GF-D8 (cell line): ENCODE data around the gene HOXC10.

Experiments used
- DNase-seq: peaks from one replicate; lab custom pipeline; 2025; lab: John Stamatoyannopoulos, UW

The HOXC10 gene

GRCh38 chr12:53965281-53966084 lies 19.5 kb upstream of the HOXC10 start:
- DNase-seq, result no peak

DNA sequence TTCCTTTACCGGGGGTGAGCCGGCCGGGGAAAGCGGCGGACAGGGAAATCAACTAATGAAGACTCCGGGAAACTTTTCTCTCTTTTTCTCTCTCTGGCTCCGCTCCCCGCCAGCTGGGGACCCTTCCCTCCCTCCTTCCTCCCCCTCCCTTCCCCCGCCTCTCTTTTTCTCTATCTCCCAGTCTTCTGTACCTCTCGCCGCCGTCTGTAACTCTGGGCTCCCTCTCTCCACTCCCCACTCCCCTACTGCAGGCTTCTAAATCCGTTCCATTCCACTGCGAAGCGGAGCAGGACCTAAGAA lies 18.9 kb upstream of the HOXC10 start:
- DNase-seq, result no peak

- DNase-seq, result no peak
These were observed 18.4 kb upstream of the HOXC10 start for GRCh38 chr12:53966385-53967133.

DNA sequence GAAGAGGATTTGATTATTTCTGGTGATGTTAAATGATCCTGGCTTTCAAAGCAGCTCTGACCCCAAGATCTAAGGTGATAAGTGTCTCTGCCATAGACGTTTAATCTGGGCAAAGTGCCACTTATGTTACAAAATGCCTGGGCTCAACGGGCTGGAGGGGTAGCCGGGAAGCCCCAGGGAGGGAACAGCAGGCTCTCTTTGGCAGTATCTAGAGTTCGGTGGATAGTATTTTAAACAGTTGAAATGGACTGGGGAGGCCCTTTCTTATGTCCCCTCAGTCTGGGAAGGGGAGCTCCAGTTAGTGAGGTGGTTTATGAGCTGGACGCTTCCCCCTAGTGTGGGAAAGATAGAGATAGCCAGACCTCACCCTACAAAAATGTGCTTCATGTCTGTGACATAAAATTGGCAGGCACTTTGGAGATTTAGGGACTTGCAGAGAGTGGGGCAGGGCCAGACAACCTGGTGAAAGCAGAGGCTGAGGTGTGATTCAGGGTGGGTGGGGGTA lies 17.5 kb upstream of the HOXC10 start:
- no peak for DNase-seq

DNA sequence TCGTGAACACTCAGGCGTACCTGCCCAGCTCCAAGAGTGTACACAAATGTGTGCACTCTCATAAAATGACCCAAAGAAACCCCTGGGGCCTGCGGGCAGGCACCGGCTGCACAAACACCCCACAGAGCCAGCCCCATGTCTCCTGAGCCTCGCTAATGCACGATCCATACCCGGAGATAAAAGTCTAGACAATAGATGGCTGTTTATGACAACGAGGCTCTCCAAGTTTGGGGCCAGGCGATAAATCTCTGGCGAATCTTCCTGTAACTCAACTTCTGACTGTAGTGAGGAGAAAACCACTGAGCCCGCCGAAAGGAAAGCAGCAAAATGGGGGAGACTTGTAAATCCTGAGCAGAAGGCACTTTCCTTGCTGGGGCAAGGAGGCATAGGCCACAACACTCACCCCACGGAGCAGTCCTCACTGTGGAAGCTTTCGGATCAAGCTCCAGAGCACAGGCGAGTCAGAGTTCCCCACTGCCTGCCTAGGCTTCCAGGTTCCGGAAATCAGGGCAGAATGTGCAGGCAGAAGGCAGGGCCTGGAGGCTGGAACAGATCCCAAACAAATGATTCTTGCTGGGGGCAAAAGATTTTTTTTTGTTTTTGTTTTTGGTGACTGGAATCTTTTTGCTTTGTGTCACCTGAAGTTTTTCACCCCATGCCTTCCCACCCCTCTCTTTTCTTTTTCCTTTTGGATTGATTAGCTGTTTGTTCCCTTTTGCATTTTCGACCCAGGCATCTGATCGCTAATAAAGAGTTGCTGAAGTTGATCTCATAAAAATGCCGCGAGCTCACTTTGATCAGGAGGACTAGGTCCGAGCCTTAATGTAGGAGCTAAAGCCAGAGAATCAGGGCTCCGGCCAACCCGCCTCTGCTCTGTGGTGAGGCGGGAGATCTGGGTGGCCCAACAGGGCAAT lies 16.5 kb upstream of the HOXC10 start:
- no peak for DNase-seq

DNA sequence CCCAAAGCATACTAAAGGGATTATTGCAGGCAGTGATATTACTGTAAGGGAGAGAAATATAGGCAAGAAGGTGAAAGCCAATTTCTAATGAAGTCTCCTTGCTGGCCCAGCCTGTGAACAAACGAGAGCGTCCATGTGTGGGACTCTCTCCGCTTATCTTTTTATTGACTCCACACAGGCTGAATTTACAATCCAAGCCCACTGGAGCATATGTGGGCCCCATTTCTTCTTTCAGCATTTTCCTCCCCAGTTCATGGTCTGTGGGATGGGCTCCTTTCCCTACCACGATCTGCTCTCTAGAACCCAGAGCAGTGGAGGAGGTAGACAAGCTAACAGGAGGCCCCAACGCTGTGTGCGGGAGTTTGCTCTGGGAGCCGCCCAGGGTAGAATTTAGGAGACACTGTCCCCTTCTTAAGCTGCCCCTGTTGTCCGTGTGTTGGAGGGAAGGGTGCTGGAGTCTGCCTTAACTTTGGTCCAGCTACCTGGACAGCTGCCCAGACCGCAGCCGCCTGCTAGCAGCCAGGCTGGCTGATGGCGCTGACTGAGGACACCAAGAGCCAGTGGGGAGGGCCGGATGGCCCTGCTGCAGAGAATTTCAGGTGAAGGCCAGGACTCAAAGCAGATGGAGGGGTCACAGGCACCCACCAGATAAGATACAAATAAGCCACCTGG lies 15.2 kb upstream of the HOXC10 start:
- DNase-seq, result no peak

DNA sequence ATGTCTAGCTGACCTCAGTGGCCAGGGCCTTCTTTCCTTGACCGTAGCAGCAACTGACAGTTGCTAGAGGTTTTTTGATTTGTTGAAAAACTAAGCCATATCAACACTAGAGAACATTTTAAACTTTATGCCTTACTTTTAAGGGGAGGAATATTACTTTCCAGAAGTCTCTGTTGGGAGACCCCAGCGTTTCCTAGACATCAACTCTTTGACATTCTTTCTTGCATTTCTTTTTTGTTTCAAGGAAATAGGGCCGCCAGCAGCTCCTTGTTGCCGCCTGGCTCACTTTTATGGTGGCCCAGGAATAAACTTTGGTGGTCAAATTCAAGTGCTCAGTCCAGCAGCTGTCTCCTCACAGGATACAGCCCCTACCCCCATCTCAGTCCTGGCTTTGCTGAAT lies 14.5 kb upstream of the HOXC10 start:
- DNase-seq, result no peak

DNA sequence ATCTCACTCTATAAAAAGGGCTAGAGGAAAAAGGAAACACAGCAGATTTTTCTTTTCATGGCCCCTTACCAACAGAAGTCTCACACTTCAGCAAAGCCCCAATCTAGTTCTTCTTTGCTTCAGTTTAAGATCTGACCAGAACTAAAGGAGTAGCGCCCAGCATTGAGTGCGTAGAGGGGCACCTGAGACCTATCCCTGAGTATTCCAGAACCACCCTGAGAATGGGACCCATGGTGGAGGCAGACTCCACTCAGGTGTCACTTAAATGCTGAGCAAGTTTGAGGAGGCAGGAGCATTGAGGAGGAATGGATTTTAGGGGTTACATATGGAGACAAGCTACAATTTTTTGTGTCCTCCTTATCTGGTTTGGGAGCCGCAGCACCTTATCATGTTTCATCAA lies 13.8 kb upstream of the HOXC10 start:
- no peak for DNase-seq

- no peak for DNase-seq
These were observed 13.3 kb upstream of the HOXC10 start for GRCh38 chr12:53971686-53972085.

GRCh38 chr12:53972152-53972702 lies 12.7 kb upstream of the HOXC10 start:
- DNase-seq, result no peak

GRCh38 chr12:53972722-53973235 lies 12.2 kb upstream of the HOXC10 start, which contains the start of gene HOXC11:
Gene HOXC11 (plus strand): TSS chr12:53973126. CDS start chr12:53973242, 116 bp downstream.
- DNase-seq, result no peak

GRCh38 chr12:53973236-53974042 lies 11.5 kb upstream of the HOXC10 start:
- DNase-seq, result no peak

GRCh38 chr12:53974084-53975063 lies 10.6 kb upstream of the HOXC10 start, which contains the start of gene HOTAIR:
Gene HOTAIR (minus strand): TSS chr12:53974954.
- no peak for DNase-seq

DNA sequence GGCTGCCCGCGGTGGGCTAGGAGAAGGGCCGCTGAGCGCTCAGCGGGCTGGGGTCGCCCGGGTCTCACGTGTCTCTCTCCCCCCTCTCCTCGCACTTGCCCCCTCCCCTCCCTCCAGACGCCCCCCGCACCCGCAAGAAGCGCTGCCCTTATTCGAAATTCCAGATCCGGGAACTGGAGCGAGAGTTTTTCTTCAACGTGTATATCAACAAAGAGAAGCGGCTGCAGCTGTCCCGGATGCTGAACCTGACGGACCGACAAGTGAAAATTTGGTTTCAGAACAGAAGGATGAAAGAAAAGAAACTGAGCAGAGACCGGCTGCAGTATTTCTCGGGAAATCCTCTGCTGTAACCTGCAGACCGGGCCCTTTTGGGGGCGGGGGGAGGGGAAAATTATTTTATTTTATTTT lies 9.9 kb upstream of the HOXC10 start:
- DNase-seq, result no peak

DNA sequence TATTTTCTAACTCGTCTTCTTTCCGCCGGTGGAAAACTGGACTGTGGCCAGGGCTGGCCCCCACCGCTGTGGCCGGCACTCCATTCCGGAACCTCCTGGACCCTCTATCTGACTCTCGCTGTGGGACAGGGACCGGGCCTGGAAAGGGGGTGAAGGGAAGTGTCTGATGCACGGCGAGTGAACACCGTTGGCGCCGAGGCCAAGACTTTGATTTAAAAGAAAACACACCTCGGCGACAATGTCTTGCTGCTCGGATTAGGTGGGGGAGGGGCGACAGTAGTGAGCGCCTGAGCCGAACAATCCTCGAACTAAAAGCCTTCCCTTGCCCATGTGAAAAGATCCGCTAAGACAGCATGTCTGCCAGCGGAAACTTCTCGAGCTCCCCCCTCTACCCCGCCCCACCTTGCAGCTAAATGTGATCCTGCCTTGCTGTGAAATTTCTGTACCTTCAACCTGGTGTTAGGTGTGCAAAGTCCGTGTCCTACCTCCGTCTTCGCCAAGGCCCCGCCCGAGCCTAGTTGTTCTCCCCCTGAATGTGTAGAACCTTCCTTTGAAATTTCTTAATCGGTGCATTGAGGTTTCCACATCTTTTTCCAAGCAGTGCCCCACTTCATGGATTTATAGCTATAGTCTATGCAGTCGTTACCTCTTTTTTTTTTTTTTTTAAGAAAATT lies 9.3 kb upstream of the HOXC10 start:
- DNase-seq, result no peak

DNA sequence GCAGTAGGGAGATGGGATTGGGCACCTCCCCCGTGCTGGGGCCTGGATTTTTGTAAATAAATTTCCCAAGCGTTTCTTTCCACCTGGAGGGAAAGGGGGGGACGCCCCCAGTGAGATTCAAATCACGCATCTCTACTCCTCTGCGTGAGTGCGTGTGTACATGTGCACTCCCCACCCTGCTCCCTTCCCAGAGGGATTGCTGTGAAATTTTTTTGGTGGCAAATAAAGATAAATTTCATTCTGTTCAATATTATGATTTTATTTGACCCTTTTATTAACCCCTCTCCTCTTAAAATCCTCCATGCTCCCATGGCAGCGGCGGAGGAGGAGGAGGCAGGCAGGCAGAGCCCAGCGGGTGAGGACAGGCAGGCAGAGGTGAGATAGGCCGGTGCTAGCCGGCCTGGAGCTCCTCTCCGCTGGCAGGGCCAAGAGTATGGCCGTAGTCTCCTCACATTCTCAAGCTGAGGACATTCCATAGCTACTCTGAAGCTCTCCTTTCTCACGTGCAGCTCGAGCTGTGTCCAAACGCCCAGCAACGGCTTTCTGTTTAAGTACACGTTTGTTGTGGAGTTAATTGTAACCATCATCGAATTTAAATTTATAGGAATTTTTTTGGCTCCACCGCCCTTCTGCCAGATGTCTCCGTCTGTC lies 8.6 kb upstream of the HOXC10 start:
- DNase-seq, result no peak

DNA sequence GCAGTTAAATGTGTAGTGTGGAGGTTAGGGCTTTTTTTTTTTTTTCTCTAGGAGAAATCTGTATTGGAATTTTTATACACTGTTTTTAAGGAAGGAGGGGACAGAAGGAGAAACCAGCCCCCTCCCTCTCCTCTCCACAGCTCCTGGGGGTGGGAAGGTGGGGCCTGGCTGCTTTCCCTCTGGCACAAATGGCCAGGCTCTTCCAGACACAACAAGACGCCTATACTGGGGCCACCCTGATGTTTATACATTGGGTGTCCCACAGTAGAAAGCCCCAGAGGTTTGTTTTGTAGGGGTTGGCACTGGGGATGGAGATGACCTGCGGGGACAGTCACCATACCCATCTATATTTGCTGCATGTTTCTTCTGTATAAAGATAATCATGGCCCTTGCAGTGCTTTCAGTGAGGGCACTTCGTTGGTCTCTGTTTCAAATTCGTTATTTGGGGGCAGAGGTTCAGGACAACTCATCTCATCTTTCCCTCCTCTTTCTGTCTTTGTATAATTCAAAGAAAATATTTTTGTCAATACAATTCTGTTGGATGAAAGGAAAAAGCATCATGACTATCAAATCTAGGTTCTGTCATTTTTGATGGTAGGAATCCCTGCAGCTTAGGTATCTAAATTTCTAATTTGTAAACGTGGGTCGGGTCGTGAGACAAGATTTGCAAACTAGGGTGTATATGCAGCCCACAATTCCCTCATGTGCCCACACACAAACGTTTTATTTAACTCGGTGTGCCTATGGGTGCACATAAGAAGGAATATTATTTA lies 7.9 kb upstream of the HOXC10 start:
- no peak for DNase-seq
